ENCODE measurements around the gene HYCC1. TPM values are rescaled to one million over a fixed set of nuclear protein-coding genes. Genes with fewer than 3 reads are reported as not detected.
"Not testable (repeated sequence)": the region's sequence is repeated elsewhere in the genome, so short reads cannot be mapped to it uniquely, and the experiment has no call there.

The HYCC1 gene
- total RNA-seq (38.6 TPM), polyA plus RNA-seq (10 to 100 TPM; 12.8 to 19.7 (median 15.5) TPM)

GRCh38 chr7:23013715-23014649 lies at the start of gene HYCC1:
Gene HYCC1, minus strand, starts transcription at chr7:23014130. Its CDS starts 23,019 bp downstream, at chr7:22991111.
- Histone ChIP-seq H3K27me3 (ENCODE audit: control insufficient read depth, insufficient read depth, low read length) (no peaks in the 10 kb centered on the region), H3K9me3 (ENCODE audit: control insufficient read depth in 2 of 2, low read length in 2 of 2) (no peaks in the 10 kb centered on the region), H3K4me1 (ENCODE audit: control insufficient read depth, insufficient read depth, low read length, poor library complexity, severe bottlenecking) (peaks cover 46% of the 10 kb centered on the region), H3K36me3 (ENCODE audit: control insufficient read depth, insufficient read depth, low read length) (no peaks in the 10 kb centered on the region), H3K27ac (ENCODE audit: insufficient read depth, low read length, poor library complexity, severe bottlenecking) (peak within 1 kb of the TSS; percentile 71), H3K4me3 (ENCODE audit: low read depth, low read length) (peak within 1 kb of the TSS; percentile 83)
- Mint-ChIP-seq H3K27me3 (no peaks in the 10 kb centered on the region), H3K4me3 (peak within 1 kb of the TSS; percentile 94 to 99 (median 96)), H3K36me3 (peaks cover 3% of the 10 kb centered on the region), H3K9me3 (peaks cover 0 to 4% (median 0%) of the 10 kb centered on the region in 7 donors), H3K4me1 (peaks cover 16 to 36% (median 26%) of the 10 kb centered on the region in 4 donors), H3K27ac (peak within 1 kb of the TSS; percentile 92 to 99 (median 94))
- DNase-seq (peak; percentile 98 to 100 (median 99)), ATAC-seq (ENCODE audit: low read depth in 2 of 2) (peak; percentile 97 to 99)

GRCh38 chr7:23062452-23062851 lies 48.5 kb upstream of the HYCC1 start:
- ATAC-seq (ENCODE audit: low read depth in 2 of 2) (no peak), DNase-seq (no peak)
- Mint-ChIP-seq H3K36me3 (no peaks in the 10 kb centered on the region), H3K27me3 (peaks cover 11% of the 10 kb centered on the region), H3K4me3 (no peak overlapping the region), H3K4me1 (no peaks in the 10 kb centered on the region), H3K27ac (no peak overlapping the region), H3K9me3 (peaks cover 0 to 1% (median 0%) of the 10 kb centered on the region in 7 donors)
- Histone ChIP-seq H3K27me3 (ENCODE audit: control insufficient read depth, insufficient read depth, low read length) (peaks cover 6% of the 10 kb centered on the region), H3K9me3 (ENCODE audit: control insufficient read depth in 2 of 2, low read length in 2 of 2) (no peaks in the 10 kb centered on the region), H3K4me1 (ENCODE audit: control insufficient read depth, insufficient read depth, low read length, poor library complexity, severe bottlenecking) (no peaks in the 10 kb centered on the region), H3K36me3 (ENCODE audit: control insufficient read depth, insufficient read depth, low read length) (no peaks in the 10 kb centered on the region), H3K4me3 (ENCODE audit: low read depth, low read length) (no peak overlapping the region), H3K27ac (ENCODE audit: insufficient read depth, low read length, poor library complexity, severe bottlenecking) (no peak overlapping the region)

GRCh38 chr7:23061327-23061726 lies 47.4 kb upstream of the HYCC1 start:
- Histone ChIP-seq H3K27ac (ENCODE audit: insufficient read depth, low read length, poor library complexity, severe bottlenecking) (no peak overlapping the region), H3K4me3 (ENCODE audit: low read depth, low read length) (no peak overlapping the region), H3K36me3 (ENCODE audit: control insufficient read depth, insufficient read depth, low read length) (no peaks in the 10 kb centered on the region), H3K9me3 (ENCODE audit: control insufficient read depth in 2 of 2, low read length in 2 of 2) (no peaks in the 10 kb centered on the region), H3K4me1 (ENCODE audit: control insufficient read depth, insufficient read depth, low read length, poor library complexity, severe bottlenecking) (no peaks in the 10 kb centered on the region), H3K27me3 (ENCODE audit: control insufficient read depth, insufficient read depth, low read length) (peaks cover 11% of the 10 kb centered on the region)
- no peak for DNase-seq
- no peak overlapping the region for H3K27ac Mint-ChIP-seq
- no peak for ATAC-seq (ENCODE audit: low read depth in 2 of 2)
- H3K27me3 Mint-ChIP-seq = peaks cover 7% of the 10 kb centered on the region
- no peaks in the 10 kb centered on the region for H3K9me3 Mint-ChIP-seq
- H3K36me3 Mint-ChIP-seq = no peaks in the 10 kb centered on the region
- no peaks in the 10 kb centered on the region for H3K4me1 Mint-ChIP-seq
- no peak overlapping the region for H3K4me3 Mint-ChIP-seq

GRCh38 chr7:23058408-23059096 lies 44.6 kb upstream of the HYCC1 start:
- no peak overlapping the region for H3K27ac Mint-ChIP-seq
- H3K9me3 Mint-ChIP-seq = no peaks in the 10 kb centered on the region
- no peaks in the 10 kb centered on the region for H3K36me3 ChIP-seq (ENCODE audit: control insufficient read depth, insufficient read depth, low read length)
- peaks cover 8% of the 10 kb centered on the region for H3K27me3 ChIP-seq (ENCODE audit: control insufficient read depth, insufficient read depth, low read length)
- no peaks in the 10 kb centered on the region for H3K36me3 Mint-ChIP-seq
- H3K9me3 ChIP-seq (ENCODE audit: control insufficient read depth in 2 of 2, low read length in 2 of 2) = no peaks in the 10 kb centered on the region
- DNase-seq (no peak), ATAC-seq (ENCODE audit: low read depth in 2 of 2) (no peak)
- H3K4me1 ChIP-seq (ENCODE audit: control insufficient read depth, insufficient read depth, low read length, poor library complexity, severe bottlenecking) = no peaks in the 10 kb centered on the region
- no peaks in the 10 kb centered on the region for H3K4me1 Mint-ChIP-seq
- no peak overlapping the region for H3K4me3 Mint-ChIP-seq
- no peak overlapping the region for H3K4me3 ChIP-seq (ENCODE audit: low read depth, low read length)
- no peak overlapping the region for H3K27ac ChIP-seq (ENCODE audit: insufficient read depth, low read length, poor library complexity, severe bottlenecking)
- peaks cover 7% of the 10 kb centered on the region for H3K27me3 Mint-ChIP-seq

GRCh38 chr7:23055582-23056178 lies 41.8 kb upstream of the HYCC1 start:
- ATAC-seq (ENCODE audit: low read depth in 2 of 2) (peak; percentile 93 to 95), DNase-seq (peak; percentile 35 to 83 (median 71))
- no peak overlapping the region for H3K27ac Mint-ChIP-seq
- H3K36me3 Mint-ChIP-seq = no peaks in the 10 kb centered on the region
- H3K4me1 ChIP-seq (ENCODE audit: control insufficient read depth, insufficient read depth, low read length, poor library complexity, severe bottlenecking) = no peaks in the 10 kb centered on the region
- H3K4me3 Mint-ChIP-seq = no peak overlapping the region
- H3K27me3 ChIP-seq (ENCODE audit: control insufficient read depth, insufficient read depth, low read length) = peaks cover 7% of the 10 kb centered on the region
- H3K9me3 Mint-ChIP-seq = no peaks in the 10 kb centered on the region
- no peaks in the 10 kb centered on the region for H3K4me1 Mint-ChIP-seq
- H3K36me3 ChIP-seq (ENCODE audit: control insufficient read depth, insufficient read depth, low read length) = no peaks in the 10 kb centered on the region
- no peak overlapping the region for H3K4me3 ChIP-seq (ENCODE audit: low read depth, low read length)
- H3K9me3 ChIP-seq (ENCODE audit: control insufficient read depth in 2 of 2, low read length in 2 of 2) = no peaks in the 10 kb centered on the region
- H3K27me3 Mint-ChIP-seq = peaks cover 14% of the 10 kb centered on the region
- no peak overlapping the region for H3K27ac ChIP-seq (ENCODE audit: insufficient read depth, low read length, poor library complexity, severe bottlenecking)

- not testable (repeated sequence) for H3K27ac ChIP-seq (ENCODE audit: insufficient read depth, low read length, poor library complexity, severe bottlenecking); H3K9me3 ChIP-seq (ENCODE audit: control insufficient read depth in 2 of 2, low read length in 2 of 2); H3K4me3 Mint-ChIP-seq; H3K9me3 Mint-ChIP-seq; H3K4me3 ChIP-seq (ENCODE audit: low read depth, low read length); H3K36me3 Mint-ChIP-seq; H3K36me3 ChIP-seq (ENCODE audit: control insufficient read depth, insufficient read depth, low read length); H3K4me1 ChIP-seq (ENCODE audit: control insufficient read depth, insufficient read depth, low read length, poor library complexity, severe bottlenecking); ATAC-seq (ENCODE audit: low read depth in 2 of 2); H3K4me1 Mint-ChIP-seq; H3K27me3 Mint-ChIP-seq; DNase-seq; H3K27me3 ChIP-seq (ENCODE audit: control insufficient read depth, insufficient read depth, low read length)
- peak overlapping the region in 1 of 3 donors; percentile 55 for H3K27ac Mint-ChIP-seq
Observed at GRCh38 chr7:23051124-23051485, 37.2 kb upstream of the HYCC1 start.

GRCh38 chr7:23046336-23046735 lies 32.4 kb upstream of the HYCC1 start:
- not testable (repeated sequence) for H3K27me3 ChIP-seq (ENCODE audit: control insufficient read depth, insufficient read depth, low read length); H3K4me3 ChIP-seq (ENCODE audit: low read depth, low read length); H3K9me3 ChIP-seq (ENCODE audit: control insufficient read depth in 2 of 2, low read length in 2 of 2); H3K4me3 Mint-ChIP-seq; ATAC-seq (ENCODE audit: low read depth in 2 of 2); H3K4me1 ChIP-seq (ENCODE audit: control insufficient read depth, insufficient read depth, low read length, poor library complexity, severe bottlenecking); H3K27me3 Mint-ChIP-seq; DNase-seq; H3K36me3 ChIP-seq (ENCODE audit: control insufficient read depth, insufficient read depth, low read length); H3K9me3 Mint-ChIP-seq; H3K27ac Mint-ChIP-seq; H3K36me3 Mint-ChIP-seq; H3K4me1 Mint-ChIP-seq; H3K27ac ChIP-seq (ENCODE audit: insufficient read depth, low read length, poor library complexity, severe bottlenecking)

Data from CD4-positive, CD25-positive, alpha-beta regulatory T cell (primary cell).